ENCODE results near the gene ZNF776. TPM values are rescaled to one million over a fixed set of nuclear protein-coding genes. Genes with fewer than 3 reads are reported as not detected.
"Not testable (repeated sequence)": the region's sequence is repeated elsewhere in the genome, so short reads cannot be mapped to it uniquely, and the experiment has no call there.

ZNF776 gene
- polyA plus RNA-seq, 1 donor, result 13.7 TPM

- no peak for DNase-seq
Measured at GRCh38 chr19:57778336-57778735, 31.7 kb downstream of the ZNF776 start.

DNA sequence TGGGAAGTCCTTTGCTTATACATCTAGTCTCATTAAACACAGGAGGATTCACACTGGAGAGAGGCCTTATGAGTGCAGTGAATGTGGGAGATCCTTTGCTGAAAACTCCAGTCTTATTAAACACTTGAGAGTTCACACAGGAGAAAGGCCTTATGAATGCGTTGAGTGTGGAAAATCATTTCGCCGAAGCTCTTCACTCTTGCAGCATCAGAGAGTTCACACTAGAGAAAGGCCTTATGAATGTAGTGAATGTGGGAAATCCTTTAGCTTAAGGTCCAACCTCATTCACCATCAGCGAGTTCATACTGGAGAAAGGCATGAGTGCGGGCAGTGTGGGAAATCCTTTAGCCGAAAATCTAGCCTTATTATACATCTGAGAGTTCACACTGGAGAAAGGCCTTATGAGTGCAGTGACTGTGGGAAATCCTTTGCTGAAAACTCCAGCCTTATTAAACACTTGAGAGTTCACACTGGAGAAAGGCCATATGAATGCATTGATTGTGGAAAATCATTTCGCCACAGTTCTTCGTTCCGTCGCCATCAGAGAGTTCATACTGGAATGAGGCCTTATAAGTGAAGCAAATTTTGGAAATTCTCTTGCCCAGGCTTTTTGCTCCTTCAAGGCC is 32.7 kb downstream of the ZNF776 start:
- no peak for DNase-seq

- DNase-seq, result no peak
Measured at GRCh38 chr19:57786286-57786685, 39.7 kb downstream of the ZNF776 start.

DNA sequence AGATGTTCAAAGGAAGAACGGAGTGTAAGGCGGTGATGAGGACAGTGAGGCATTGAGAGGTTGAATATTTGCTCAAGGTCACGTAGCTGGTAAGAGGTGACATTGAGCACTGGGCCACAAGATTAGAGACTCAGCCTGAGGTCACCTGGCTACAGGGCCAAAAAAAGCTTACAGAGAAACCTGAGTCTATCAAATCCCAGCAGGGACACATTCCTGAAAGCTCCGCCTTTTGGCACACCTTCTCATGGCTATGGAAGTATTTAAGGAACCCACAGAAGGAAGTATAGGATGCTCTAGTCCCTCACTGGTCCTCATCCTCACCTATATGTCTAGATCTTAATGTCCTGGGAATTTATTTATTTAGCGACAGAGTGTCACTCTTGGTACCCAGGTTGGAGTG is 40.3 kb downstream of the ZNF776 start:
- no peak for DNase-seq

DNA sequence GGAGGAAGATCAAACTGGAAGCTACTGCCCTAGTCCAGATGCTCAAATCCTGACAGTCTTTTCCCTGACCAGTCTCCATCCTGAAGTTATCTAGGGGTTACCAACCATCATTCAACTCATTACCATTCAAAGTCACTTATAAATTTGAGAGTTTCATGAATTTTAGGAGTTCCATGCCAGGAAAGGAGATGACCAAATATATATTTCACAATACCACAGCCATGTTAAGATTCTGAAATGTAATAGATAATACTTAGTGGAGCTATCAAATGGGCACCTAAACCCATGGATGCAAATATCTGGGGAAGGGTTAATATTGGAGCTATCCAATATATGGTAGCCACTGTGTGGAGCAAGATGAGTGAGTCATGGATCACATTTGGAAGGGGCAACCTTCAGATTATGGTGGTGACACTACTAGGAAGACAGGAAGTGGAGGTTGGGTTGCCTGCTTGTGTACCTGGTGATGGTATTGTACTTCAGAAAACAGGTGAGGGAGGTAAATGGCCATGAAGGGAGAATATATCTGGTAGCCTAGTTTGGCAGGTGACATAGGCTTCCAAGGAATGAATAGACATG is 41.6 kb downstream of the ZNF776 start:
- DNase-seq, result no peak

DNA sequence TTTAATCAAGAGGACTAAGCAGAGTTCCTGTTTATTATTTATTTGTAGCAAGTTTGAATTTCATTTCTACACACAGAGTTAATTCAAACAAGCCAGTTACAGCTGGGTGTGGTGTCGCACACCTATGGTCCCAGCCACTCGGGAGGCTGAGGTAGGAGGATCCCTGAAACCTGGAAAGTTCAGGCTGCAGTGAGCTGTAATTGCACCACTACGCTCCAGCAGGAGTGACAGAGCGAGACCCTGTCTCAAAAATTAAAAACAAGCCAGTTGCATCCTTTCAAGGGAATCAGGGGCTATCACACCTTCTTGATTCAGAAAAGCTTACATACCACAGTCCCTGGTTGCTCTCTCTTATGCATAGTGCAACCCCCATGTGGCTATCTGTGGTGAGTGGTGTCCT is 42.7 kb downstream of the ZNF776 start:
- DNase-seq, result no peak

- not testable (repeated sequence) for DNase-seq
Measured at GRCh38 chr19:57796580-57796979, 50.0 kb downstream of the ZNF776 start.

DNA sequence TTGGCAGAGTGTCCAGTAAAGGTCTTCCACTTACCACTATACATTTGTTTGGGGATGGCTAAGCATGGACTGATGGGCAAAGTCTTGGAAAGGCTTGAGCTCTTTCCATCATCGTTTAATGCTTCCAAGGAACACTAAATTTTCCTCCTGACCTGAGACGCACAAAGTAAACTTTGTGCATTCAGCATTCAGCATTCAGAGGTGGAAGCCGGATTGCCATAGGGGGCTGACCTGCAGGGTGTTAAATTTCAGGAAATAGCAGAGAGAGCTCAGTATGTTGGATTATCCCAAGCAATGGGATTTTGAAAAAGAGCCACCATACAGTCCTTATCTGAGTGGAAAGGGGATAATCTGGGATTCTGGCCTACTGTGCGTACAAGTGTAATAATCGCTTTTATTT is 54.1 kb downstream of the ZNF776 start:
- DNase-seq, result no peak

DNA sequence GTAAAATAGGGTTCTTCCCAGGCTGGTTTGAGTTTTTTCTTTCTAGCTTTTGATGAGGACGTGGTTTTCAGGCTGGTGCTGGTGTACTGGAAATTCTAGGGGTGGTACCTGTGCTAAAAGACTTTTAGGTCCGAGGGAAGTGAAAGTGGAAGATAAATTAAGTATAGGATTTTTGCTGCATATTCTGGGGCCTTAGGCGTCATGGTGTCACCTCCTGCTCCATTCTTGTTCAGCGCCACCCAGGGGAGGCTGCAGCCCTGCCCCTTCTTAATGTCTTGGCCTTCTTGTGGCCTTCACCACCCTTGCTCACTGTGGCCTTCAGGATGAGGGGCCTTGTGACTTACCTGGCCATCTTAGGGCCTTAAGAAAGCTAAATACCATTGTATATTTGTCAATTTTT is 55.7 kb downstream of the ZNF776 start:
- DNase-seq, result no peak

DNA sequence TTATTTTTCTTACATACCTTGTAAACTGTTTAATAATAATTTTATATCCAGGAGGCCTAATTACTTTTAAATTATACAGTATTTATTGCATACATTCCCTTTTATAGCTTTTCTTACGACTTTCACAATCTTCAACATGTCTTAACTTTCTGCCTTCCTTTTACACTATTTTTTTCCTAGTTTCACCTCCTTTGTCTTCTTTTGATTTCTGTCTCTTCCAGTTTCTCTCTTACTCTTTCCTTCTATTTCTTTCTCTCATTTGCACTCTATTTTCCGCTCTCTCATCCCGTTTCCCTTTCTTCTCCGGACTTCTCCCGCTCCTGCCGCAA is 56.6 kb downstream of the ZNF776 start:
- DNase-seq, result no peak

DNA sequence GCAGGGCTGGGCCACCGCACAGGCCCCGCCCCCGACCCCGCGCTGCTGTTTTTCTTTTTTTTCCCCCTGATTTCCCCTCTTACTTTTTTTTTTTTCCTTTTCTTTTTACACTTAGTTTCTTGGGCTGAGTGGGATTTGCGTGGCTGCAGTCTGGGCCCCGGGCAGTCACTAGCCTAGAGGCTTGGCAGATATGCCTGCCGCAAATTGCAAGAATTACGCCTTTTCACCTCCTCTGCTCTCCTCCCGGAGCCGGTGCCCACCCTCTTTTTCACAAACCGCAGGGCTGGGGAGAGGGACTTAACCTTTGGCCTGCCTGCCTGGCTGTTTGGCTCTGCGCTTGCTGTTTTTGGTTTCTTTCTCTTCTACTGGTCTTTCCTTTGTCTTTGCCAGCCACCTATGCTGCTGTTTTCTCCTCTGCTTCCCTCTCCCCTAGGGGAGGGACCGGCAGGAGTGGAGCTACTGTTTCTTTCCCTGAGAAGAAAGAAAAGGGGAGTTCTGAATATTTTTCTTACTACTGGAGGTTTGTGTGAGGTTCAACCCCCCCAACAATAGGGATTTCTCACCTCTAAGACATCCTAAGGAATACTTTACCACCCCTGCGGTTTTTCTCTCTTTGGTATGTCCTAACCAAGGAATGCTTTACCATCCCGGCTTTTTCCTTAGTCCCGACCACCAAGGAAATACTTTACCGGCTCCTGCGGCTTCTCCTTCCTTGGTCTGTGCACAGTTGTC is 57.1 kb downstream of the ZNF776 start:
- DNase-seq, result peak; percentile 47

- DNase-seq, result no peak
Measured at GRCh38 chr19:57807541-57807940, 60.9 kb downstream of the ZNF776 start.

Other genes with a start within 250 kb of the ZNF776 start
- 6.8 TPM for gene ZNF773, start 246.9 kb upstream of the ZNF776 start, polyA plus RNA-seq (ENCODE audit: insufficient read length)
- 7.2 TPM for gene ZNF549, start 219.5 kb upstream of the ZNF776 start, polyA plus RNA-seq (ENCODE audit: insufficient read length)
- gene ZNF550, start 187.0 kb upstream of the ZNF776 start, polyA plus RNA-seq (ENCODE audit: insufficient read length), result 12.8 TPM
- 5.2 TPM for gene ZNF416, start 167.9 kb upstream of the ZNF776 start, polyA plus RNA-seq (ENCODE audit: insufficient read length)
- 4.6 TPM for gene ZIK1, start 162.7 kb upstream of the ZNF776 start, polyA plus RNA-seq (ENCODE audit: insufficient read length)
- 3.3 TPM for gene ZNF530, start 146.9 kb upstream of the ZNF776 start, polyA plus RNA-seq (ENCODE audit: insufficient read length)
- 11.5 TPM for gene ZNF134, start 132.6 kb upstream of the ZNF776 start, polyA plus RNA-seq (ENCODE audit: insufficient read length)
- 16.3 TPM for gene ZNF211, start 113.6 kb upstream of the ZNF776 start, polyA plus RNA-seq (ENCODE audit: insufficient read length)
- not detected for gene ZSCAN4, start 77.9 kb upstream of the ZNF776 start, polyA plus RNA-seq (ENCODE audit: insufficient read length)
- 5.5 TPM for gene ZNF551, start 64.8 kb upstream of the ZNF776 start, polyA plus RNA-seq (ENCODE audit: insufficient read length)
- 8.3 TPM for gene ZNF154, start 37.6 kb upstream of the ZNF776 start, polyA plus RNA-seq (ENCODE audit: insufficient read length)
- 6.7 TPM for gene ZNF671, start 19.2 kb upstream of the ZNF776 start, polyA plus RNA-seq (ENCODE audit: insufficient read length)
- gene ZNF586, start 22.9 kb downstream of the ZNF776 start, polyA plus RNA-seq (ENCODE audit: insufficient read length), result 13.6 TPM
- gene ZNF552, start 68.1 kb downstream of the ZNF776 start, polyA plus RNA-seq (ENCODE audit: insufficient read length), result 7.1 TPM
- gene ZNF587B, start 83.5 kb downstream of the ZNF776 start, polyA plus RNA-seq (ENCODE audit: insufficient read length), result 4.2 TPM
- 16.1 TPM for gene ZNF587, start 103.0 kb downstream of the ZNF776 start, polyA plus RNA-seq (ENCODE audit: insufficient read length)
- 25.0 TPM for gene ZNF814, start 142.2 kb downstream of the ZNF776 start, polyA plus RNA-seq (ENCODE audit: insufficient read length)
- 14.7 TPM for gene ZNF417, start 169.8 kb downstream of the ZNF776 start, polyA plus RNA-seq (ENCODE audit: insufficient read length)
- 10.2 TPM for gene ZNF418, start 188.6 kb downstream of the ZNF776 start, polyA plus RNA-seq (ENCODE audit: insufficient read length)
- gene ZNF256, start 200.9 kb downstream of the ZNF776 start, polyA plus RNA-seq (ENCODE audit: insufficient read length), result 5.4 TPM
- gene C19orf18, start 227.7 kb downstream of the ZNF776 start, polyA plus RNA-seq (ENCODE audit: insufficient read length), result 0.79 TPM

All from hindlimb muscle (tissue), 1 donor.